PC-3 (cell line): ENCODE results near the gene MAP3K5. TPM values are rescaled to one million over a fixed set of nuclear protein-coding genes. Genes with fewer than 3 reads are reported as not detected.

Source experiments
- ATAC-seq: fragments of 200-7000 bp; cut with Tn5 transposase; 2 replicates; pipeline ENCODE4 v1.9.1; 2020; ENCODE audit warnings: mild to moderate bottlenecking, moderate library complexity
- BruUV-seq: library from RNA; stranded (reverse); fragments of 400-500 nt; replicated peaks from 2 replicates; lab custom pipeline; 2021; lab: Mats Ljungman, UMichigan
- CTCF ChIA-PET: fragments of 300-600 bp; sonication (Branson Sonifier 250); formaldehyde crosslinking; loops from one replicate; lab custom pipeline; 2022; ENCODE audit warnings: antibody characterized with exemption; lab: Charles Lee
- POLR2A ChIA-PET: fragments of 300-600 bp; sonication (Branson Sonifier 250); formaldehyde crosslinking; loops from one replicate; lab custom pipeline; 2022; ENCODE audit warnings: antibody characterized with exemption; ENCODE audit not compliant: unreplicated experiment; lab: Charles Lee
- DNase-seq: peaks from one replicate; pipeline ENCODE4 v3.0.0-alpha.2; 2015
- H2AFZ ChIP-seq: fragments of 300-600 bp; sonication (generic); 2 replicates; pipeline ENCODE4 v1.6.0; 2016; ENCODE audit warnings: antibody characterized with exemption, low read length
- H3F3A ChIP-seq: fragments of 300-600 bp; sonication (generic); one replicate; pipeline ENCODE4 v1.6.0; 2017; ENCODE audit warnings: antibody characterized with exemption, low read length, control low read depth, mild to moderate bottlenecking; ENCODE audit not compliant: unreplicated experiment
- H3K27ac ChIP-seq: fragments of 300-600 bp; sonication (generic); 2 replicates; pipeline ENCODE4 v1.5.1; 2016; ENCODE audit warnings: mild to moderate bottlenecking, low read length
- H3K27me3 ChIP-seq: fragments of 300-600 bp; sonication (generic); 2 replicates; pipeline ENCODE4 v1.6.1; 2016; ENCODE audit warnings: low read length, mixed read lengths
- H3K36me3 ChIP-seq: fragments of 300-600 bp; sonication (generic); 2 replicates; pipeline ENCODE4 v1.6.1; 2016; ENCODE audit warnings: low read depth, mixed run types, low read length, mixed read lengths
- H3K4me1 ChIP-seq: fragments of 300-600 bp; sonication (generic); 2 replicates; pipeline ENCODE4 v1.5.1; 2016; ENCODE audit warnings: low read length; ENCODE audit not compliant: insufficient read depth
- H3K4me2 ChIP-seq: fragments of 300-600 bp; sonication (generic); 2 replicates; pipeline ENCODE4 v1.6.0; 2016; ENCODE audit warnings: low read length
- H3K4me3 ChIP-seq: fragments of 300-600 bp; sonication (generic); 2 replicates; pipeline ENCODE4 v1.5.1; 2016; ENCODE audit warnings: mild to moderate bottlenecking, low read length, mixed read lengths
- H3K79me2 ChIP-seq: fragments of 300-600 bp; sonication (generic); 2 replicates; pipeline ENCODE4 v1.6.1; 2017; ENCODE audit warnings: low read length, mixed read lengths
- H3K9ac ChIP-seq: fragments of 300-600 bp; sonication (generic); 2 replicates; pipeline ENCODE4 v1.6.0; 2016; ENCODE audit warnings: mild to moderate bottlenecking, low read length
- H3K9me2 ChIP-seq: fragments of 300-600 bp; sonication (generic); replicated peaks from 2 replicates; pipeline ENCODE4 v1.6.1; 2016; ENCODE audit warnings: mixed run types, low read length, mixed read lengths
- H3K9me3 ChIP-seq: fragments of 300-600 bp; sonication (generic); 2 replicates; pipeline ENCODE4 v1.6.1; 2016; ENCODE audit warnings: low read length, mixed read lengths
- H4K20me1 ChIP-seq: fragments of 300-600 bp; sonication (generic); 2 replicates; pipeline ENCODE4 v1.6.1; 2016; ENCODE audit warnings: low read length, mixed read lengths
- EZH2 ChIP-seq: fragments of 300-600 bp; sonication (generic); IDR thresholded peaks from one replicate; pipeline ENCODE4 v1.6.1; 2017; ENCODE audit warnings: antibody characterized with exemption, mild to moderate bottlenecking, low read length; ENCODE audit not compliant: unreplicated experiment
- EZH2phosphoT487 ChIP-seq: fragments of 300-600 bp; sonication (generic); IDR thresholded peaks from 2 replicates; pipeline ENCODE4 v1.6.1; 2018; ENCODE audit warnings: mild to moderate bottlenecking, antibody characterized with exemption, low read length, borderline replicate concordance
- intact Hi-C: fragments of 100-400 bp; cut with micrococcal nuclease; formaldehyde crosslinking; loops from 2 replicates; pipeline ENCODE4 v1.9.0; 2023
- total RNA-seq: library from RNA; depleted of rRNA; stranded (reverse); fragments of >200 nt; gene quantifications from 2 replicates; pipeline ENCODE4 v1.2.3, GENCODE V29; 2014
- TF ChIP-seq, protein P1 (sequence below): fragments of 300-600 bp; sonication (generic); conservative IDR thresholded peaks from 2 replicates; pipeline ENCODE4 v1.5.1; 2017; ENCODE audit warnings: antibody characterized with exemption, low read depth, mild to moderate bottlenecking, low read length

Gene MAP3K5
- total RNA-seq, 1 experiment from 2014 or later, result 4.3 TPM

DNA sequence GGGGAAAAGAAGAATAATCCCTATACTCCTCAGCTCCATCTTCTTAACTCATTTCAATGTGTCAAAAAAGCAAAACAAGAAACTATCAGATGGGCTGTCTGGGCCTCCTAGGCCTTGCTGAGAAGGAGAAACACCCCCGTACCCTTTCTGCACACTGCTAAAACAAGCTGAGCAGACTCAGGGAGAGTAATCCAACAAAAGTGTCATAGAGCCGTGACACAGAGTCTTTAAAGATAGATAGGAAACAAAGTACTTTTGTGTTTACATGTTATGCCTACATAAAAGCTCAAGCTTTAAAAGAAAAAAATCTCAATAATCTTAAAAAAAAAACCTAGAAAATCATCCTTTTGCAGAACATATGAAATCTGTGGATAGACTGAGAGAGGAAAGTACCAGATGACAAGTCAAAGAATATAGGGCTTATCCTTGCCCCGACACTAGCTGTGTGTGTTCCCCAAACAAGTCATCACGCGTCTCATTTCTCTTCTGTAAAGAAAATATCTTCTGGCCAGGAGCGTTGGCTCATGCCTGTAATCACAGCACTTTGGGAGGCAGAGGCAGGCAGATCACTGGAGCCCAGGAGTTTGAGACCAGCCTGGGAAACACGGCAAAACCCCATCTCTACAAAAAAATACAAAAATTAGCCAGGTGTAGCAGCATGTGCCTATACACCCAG is 81.3 kb downstream of the MAP3K5 start:
- H3K9me2 ChIP-seq, result no peaks in the 10 kb centered on the region
- no peak overlapping the region for H2AFZ ChIP-seq
- TF ChIP-seq, protein P1, sequence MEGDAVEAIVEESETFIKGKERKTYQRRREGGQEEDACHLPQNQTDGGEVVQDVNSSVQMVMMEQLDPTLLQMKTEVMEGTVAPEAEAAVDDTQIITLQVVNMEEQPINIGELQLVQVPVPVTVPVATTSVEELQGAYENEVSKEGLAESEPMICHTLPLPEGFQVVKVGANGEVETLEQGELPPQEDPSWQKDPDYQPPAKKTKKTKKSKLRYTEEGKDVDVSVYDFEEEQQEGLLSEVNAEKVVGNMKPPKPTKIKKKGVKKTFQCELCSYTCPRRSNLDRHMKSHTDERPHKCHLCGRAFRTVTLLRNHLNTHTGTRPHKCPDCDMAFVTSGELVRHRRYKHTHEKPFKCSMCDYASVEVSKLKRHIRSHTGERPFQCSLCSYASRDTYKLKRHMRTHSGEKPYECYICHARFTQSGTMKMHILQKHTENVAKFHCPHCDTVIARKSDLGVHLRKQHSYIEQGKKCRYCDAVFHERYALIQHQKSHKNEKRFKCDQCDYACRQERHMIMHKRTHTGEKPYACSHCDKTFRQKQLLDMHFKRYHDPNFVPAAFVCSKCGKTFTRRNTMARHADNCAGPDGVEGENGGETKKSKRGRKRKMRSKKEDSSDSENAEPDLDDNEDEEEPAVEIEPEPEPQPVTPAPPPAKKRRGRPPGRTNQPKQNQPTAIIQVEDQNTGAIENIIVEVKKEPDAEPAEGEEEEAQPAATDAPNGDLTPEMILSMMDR, result no peak
- TF ChIP-seq EZH2 (no peak), EZH2phosphoT487 (no peak)
- no peak overlapping the region for H3K4me3 ChIP-seq
- H3K27me3 ChIP-seq, result no peaks in the 10 kb centered on the region
- ChIA-PET CTCF (interaction anchor here (0.6 kb wide), 1 partner anchor 81 kb away, joined by 3 read pairs; the partner anchor contains the start of gene MAP3K5), POLR2A (no interaction called here)
- intact Hi-C loops, result loop anchor here (10.0 kb wide), 1 partner anchor 46 kb away; no protein-coding TSS in a partner anchor
- ATAC-seq (no peak), DNase-seq (no peak)
- H4K20me1 ChIP-seq, result no peaks in the 10 kb centered on the region
- no peak overlapping the region for H3K4me2 ChIP-seq
- no TSS peak for BruUV-seq
- H3K36me3 ChIP-seq, result no peaks in the 10 kb centered on the region
- H3K4me1 ChIP-seq, result no peaks in the 10 kb centered on the region
- no peaks in the 10 kb centered on the region for H3F3A ChIP-seq
- H3K27ac ChIP-seq, result no peak overlapping the region
- no peaks in the 10 kb centered on the region for H3K9me3 ChIP-seq
- no peaks in the 10 kb centered on the region for H3K79me2 ChIP-seq
- no peak overlapping the region for H3K9ac ChIP-seq

DNA sequence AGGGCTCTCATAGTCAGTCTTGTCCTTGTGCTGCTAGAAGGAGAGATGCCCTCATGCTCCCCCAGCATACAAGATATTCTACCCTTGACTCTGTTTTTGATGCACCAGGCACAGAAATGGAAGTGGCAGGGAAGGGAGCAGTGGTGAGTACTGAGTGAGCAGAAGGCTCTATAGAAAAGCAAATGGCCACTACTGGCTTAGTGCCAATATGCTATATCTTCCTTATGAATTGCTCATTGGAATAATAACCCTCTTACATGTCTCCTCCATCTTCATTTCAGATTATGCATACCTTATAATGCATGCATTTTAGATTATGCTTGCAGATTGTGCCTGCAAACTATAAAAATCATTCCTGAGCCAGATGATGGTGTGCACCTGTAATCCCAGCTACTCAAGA is 82.8 kb downstream of the MAP3K5 start:
- Histone ChIP-seq H3K79me2 (no peaks in the 10 kb centered on the region), H2AFZ (no peak overlapping the region), H3K9me3 (no peaks in the 10 kb centered on the region), H3K9ac (no peak overlapping the region), H3F3A (no peaks in the 10 kb centered on the region), H3K27ac (no peak overlapping the region), H3K4me2 (no peak overlapping the region), H3K27me3 (no peaks in the 10 kb centered on the region), H4K20me1 (no peaks in the 10 kb centered on the region), H3K4me3 (no peak overlapping the region), H3K4me1 (no peaks in the 10 kb centered on the region), H3K9me2 (no peaks in the 10 kb centered on the region), H3K36me3 (no peaks in the 10 kb centered on the region)
- CTCF ChIA-PET, result no interaction called here
- TF ChIP-seq EZH2phosphoT487, result no peak
- TF ChIP-seq EZH2, result no peak
- TF ChIP-seq, protein P1, result no peak
- intact Hi-C loops, result no loop called here
- no TSS peak for BruUV-seq
- ATAC-seq (no peak), DNase-seq (no peak)
- POLR2A ChIA-PET, result no interaction called here

DNA sequence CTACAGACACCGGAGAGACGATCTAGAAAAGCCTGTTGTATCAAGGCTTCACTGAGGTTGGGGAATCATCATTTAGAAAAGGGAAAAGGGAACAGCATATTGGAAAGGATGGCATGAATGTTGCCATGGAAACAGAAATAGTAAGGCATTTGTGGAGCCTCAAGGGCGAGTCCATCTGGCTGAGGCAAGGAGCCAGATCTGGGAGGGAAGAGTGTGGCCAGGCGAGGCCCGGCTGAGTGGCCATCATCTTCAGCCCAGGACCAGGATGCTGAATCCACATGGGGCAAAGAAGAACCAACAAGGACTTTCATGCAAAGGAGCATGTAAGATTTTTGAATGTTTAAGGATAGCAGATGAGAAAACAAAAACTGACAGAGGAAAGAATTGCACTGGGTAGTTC is 85.8 kb downstream of the MAP3K5 start:
- ChIA-PET CTCF (no interaction called here), POLR2A (no interaction called here)
- TF ChIP-seq, protein P1, result no peak
- no peak overlapping the region for H3K4me3 ChIP-seq
- no peaks in the 10 kb centered on the region for H3K9me2 ChIP-seq
- no peaks in the 10 kb centered on the region for H3K36me3 ChIP-seq
- no TSS peak for BruUV-seq
- H2AFZ ChIP-seq, result no peak overlapping the region
- no peaks in the 10 kb centered on the region for H4K20me1 ChIP-seq
- no peaks in the 10 kb centered on the region for H3K79me2 ChIP-seq
- no peak overlapping the region for H3K27ac ChIP-seq
- DNase-seq, result no peak
- no peaks in the 10 kb centered on the region for H3K27me3 ChIP-seq
- no peak overlapping the region for H3K4me2 ChIP-seq
- intact Hi-C loops, result no loop called here
- ATAC-seq, result no peak
- no peaks in the 10 kb centered on the region for H3K9me3 ChIP-seq
- no peaks in the 10 kb centered on the region for H3K4me1 ChIP-seq
- H3K9ac ChIP-seq, result no peak overlapping the region
- H3F3A ChIP-seq, result no peaks in the 10 kb centered on the region
